GM18511 (cell line): ENCODE results near the gene ARHGEF17.
"Not testable (repeated sequence)": the region's sequence is repeated elsewhere in the genome, so short reads cannot be mapped to it uniquely, and the experiment has no call there.

Experiments
- ATAC-seq: cut with Tn5 transposase; IDR thresholded peaks from one replicate; pipeline ENCODE4 v1.9.1; 2021; ENCODE audit warnings: mild to moderate bottlenecking, moderate library complexity; ENCODE audit not compliant: unreplicated experiment

Gene ARHGEF17, protein sequence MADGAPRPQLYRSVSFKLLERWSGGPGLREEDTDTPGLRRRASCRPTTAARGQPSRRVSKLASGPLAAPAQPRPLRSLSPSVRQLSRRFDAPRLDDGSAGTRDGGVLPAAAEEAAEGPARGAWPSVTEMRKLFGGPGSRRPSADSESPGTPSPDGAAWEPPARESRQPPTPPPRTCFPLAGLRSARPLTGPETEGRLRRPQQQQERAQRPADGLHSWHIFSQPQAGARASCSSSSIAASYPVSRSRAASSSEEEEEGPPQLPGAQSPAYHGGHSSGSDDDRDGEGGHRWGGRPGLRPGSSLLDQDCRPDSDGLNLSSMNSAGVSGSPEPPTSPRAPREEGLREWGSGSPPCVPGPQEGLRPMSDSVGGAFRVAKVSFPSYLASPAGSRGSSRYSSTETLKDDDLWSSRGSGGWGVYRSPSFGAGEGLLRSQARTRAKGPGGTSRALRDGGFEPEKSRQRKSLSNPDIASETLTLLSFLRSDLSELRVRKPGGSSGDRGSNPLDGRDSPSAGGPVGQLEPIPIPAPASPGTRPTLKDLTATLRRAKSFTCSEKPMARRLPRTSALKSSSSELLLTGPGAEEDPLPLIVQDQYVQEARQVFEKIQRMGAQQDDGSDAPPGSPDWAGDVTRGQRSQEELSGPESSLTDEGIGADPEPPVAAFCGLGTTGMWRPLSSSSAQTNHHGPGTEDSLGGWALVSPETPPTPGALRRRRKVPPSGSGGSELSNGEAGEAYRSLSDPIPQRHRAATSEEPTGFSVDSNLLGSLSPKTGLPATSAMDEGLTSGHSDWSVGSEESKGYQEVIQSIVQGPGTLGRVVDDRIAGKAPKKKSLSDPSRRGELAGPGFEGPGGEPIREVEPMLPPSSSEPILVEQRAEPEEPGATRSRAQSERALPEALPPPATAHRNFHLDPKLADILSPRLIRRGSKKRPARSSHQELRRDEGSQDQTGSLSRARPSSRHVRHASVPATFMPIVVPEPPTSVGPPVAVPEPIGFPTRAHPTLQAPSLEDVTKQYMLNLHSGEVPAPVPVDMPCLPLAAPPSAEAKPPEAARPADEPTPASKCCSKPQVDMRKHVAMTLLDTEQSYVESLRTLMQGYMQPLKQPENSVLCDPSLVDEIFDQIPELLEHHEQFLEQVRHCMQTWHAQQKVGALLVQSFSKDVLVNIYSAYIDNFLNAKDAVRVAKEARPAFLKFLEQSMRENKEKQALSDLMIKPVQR (N-terminal part only)

DNA sequence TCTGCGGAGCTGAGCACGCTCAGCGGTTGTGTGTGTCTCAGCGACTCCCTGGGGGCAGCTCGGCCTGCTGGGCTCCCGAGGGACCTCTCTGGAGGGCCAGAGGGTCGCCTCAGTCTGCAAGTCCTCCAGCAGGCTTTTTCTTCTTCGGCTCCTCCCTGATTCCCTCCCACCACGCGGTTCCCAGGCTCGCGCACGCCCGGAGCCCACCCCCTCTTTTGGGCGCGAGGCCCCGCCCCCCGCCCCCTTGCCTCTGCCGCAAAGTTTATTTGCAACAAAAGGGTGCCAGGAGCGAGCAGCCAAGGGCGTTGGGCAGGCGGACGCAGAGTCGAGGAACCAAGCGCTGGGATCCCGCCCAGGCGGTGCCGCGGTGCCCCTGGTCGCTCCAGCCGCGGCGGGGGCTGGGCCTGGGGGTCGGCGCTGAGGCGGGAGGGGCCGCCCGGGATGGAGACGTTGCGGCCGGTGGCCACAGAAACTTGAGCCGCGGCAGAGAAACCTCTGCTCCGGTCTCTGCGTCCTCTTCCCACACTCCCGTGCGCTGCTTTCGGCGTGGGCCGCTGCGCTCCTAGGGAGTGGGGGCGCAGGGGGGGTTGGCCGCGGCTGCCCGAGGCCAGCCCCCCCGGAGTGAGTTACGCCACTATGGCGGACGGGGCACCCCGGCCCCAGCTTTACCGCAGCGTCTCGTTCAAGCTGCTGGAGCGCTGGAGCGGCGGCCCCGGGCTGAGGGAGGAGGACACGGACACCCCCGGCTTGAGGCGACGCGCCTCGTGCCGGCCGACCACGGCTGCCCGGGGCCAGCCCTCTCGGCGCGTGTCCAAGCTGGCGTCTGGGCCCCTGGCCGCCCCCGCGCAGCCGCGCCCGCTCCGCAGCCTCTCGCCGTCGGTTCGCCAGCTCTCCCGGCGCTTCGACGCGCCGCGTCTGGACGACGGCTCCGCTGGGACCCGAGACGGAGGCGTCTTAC is at the start of gene ARHGEF17:
Gene ARHGEF17, plus strand, starts transcription at position 274 of the 958 bp plus-strand sequence. Its CDS starts 363 bp downstream, at position 637.
- peak; percentile 35 for ATAC-seq

DNA sequence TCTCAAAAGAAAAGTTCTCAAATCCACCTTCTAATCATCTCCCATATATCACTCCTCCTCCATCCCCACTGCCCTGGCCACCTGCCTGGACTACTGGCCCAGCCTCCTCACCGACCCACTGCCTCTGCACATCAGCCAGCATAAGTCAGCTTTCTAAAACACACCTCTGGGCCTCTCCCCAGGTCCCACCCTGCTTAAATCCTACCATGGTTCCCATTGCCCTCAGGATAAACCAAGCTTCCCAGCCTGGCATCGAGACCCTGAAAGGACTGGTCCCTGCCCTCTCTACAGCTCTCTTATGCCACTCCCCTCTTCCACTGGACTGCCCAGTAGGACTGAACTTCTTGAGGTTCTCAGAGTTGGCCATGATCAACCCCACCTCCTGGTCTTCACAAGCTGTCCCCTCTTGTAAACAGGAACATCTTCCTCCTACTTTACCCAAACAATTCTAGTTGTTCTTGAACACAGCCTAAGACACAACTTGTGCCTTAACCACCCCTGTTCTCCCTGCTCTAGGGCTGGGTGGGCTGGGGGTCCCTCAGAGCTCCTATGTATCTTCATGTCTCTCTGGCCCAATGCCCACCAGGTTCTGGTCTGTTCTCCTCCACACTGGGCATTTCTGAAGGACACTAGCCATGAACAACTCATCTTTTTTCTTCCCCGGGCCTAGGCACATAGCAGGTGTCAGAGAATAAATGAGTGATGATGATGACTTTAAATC is 48.5 kb upstream of the ARHGEF17 start:
- ATAC-seq = no peak

DNA sequence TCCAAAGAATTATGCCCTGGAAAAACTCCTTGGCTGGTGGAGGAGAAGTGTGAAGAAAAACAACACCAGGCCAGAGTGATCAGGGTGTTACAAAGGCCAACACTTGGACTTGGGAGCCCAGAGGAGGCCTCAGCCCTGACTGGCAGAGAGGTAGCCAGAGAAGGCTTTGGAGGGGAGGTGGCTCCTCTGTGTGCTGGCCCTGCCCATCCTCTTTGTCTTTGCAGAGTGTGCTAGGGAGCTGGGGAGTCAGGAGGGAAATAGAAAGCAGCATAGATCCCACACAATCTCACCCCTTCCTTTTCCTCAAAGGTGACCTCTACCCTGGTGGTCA is 48.0 kb upstream of the ARHGEF17 start:
- ATAC-seq = no peak

DNA sequence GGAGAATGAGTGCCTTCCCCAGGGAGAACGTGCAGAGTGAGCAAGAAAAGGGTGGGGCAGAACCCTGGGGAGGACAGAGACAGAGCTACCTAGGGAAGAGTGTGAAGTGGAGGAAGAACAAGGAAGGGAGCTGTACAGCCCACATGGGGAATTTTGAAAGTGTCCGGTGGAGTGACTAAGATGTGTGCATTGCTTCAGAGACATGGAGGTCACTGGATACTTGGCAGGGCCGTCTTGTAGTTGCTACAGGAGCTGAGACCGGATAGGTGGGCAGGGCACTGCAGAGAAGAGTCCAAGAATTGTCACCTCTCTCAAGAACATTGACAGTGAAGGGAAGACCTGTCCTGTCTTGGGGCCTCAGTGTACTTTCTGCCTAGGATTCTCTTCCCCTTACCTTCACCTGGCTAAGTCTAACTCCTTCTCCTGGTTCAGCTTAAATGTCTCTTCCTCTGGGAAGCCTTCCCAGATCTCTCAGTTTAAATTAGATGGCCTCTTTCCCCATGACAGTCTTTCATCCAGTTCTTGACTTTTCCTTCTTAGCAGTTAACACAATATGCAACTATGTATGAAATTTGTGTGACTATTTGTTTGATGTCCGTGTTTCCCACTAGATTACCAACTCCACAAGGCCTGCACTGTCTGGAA is 45.1 kb upstream of the ARHGEF17 start:
- no peak for ATAC-seq

DNA sequence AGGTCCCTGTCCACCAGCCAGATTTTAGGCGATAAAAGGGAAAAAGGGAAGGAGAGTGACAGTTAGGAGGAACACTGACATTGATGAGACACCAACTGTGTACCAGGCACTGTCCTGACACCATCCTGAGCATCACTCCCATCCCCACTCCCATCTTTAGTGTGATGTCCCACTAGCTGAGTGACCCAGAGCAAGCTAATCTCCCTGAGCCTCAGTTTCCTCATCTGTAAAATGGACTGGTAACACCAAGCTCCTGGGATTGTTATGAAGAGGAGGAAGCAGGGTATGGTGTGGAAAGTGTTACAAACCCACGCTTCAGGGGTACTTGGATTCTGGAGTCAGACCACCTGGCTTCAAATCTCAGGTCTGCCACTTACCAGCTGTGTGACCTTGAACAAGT is 44.4 kb upstream of the ARHGEF17 start:
- ATAC-seq = no peak

DNA sequence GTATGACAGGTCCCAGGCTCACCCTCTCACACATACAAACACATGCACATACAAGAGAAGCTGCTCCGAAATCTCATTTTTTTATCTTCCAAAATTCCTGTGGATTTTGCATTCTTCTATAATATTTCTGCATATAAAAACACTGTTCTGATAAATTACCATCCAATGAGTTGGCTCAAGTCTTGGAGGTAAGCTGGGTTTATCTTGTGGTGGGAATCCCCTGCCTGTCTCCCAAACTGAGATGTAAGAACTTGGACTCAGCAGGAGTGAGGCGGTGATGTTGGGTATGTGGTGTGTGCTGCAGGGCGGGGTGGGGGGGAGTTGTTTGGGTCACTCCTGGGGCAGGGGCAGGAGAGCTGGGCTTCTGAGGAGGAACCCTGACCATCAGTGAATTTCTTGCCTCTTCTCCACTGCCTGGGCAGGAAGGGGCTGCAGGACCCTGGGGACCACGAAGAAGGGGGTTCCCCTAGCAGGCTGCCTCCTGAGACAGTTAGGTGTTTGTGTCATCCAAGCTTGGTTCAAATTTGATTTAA is 42.7 kb upstream of the ARHGEF17 start:
- ATAC-seq = no peak

DNA sequence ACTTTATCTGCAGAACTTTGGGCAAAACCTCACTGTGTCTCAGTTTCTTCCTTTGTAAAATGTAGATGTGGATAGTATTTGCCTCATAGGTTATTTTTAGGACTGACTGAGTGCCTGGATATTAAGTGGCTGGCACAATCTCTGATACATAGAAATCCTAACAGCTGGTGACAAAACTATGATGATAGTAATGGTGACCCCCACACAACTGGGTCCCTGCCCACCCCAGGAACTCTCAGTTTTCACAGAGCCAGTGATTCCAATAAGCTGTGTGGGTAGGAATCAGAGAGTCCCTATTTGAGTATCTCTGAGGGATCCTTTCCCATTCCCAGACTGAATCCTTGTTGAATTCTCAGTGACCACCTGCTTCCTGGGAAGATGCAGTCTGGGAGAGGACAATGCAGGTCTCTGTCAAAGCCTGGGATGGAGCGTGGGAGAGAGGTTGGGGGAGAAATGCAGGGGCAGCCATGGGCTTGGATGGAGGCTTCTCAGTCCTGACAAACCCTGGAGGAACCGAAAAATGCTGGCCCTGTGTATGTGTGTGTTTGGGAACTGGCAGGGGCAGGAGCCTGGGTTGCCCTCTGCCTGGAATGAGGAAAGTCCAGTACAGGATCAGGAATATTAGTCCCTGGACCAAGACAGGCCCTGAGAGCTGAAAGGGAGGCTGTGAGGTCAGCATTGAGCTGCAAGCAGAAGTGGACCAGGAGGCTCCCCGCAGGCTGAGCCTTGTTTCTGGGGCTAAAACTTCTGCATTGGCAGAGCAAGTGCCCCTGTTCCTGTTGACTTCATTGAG is 42.0 kb upstream of the ARHGEF17 start:
- ATAC-seq = no peak

DNA sequence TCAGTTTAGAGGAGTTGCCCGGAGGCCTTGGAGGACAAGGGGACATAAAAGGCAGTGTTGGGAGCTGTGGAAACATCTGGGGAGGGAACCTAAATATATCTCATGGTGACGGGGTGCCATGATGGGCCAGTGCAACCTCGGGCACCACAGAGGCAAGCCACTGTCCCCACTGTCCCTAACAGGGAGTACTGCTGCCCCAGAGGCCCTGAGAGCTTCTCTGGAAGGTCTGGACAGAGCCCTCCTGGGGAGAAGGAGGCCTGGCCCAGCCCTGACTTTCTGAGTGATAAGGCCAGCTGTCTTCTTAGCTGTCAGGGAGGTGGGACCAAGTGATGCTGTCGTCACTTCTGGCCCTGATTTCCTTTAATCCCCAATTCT is 41.4 kb upstream of the ARHGEF17 start:
- no peak for ATAC-seq

DNA sequence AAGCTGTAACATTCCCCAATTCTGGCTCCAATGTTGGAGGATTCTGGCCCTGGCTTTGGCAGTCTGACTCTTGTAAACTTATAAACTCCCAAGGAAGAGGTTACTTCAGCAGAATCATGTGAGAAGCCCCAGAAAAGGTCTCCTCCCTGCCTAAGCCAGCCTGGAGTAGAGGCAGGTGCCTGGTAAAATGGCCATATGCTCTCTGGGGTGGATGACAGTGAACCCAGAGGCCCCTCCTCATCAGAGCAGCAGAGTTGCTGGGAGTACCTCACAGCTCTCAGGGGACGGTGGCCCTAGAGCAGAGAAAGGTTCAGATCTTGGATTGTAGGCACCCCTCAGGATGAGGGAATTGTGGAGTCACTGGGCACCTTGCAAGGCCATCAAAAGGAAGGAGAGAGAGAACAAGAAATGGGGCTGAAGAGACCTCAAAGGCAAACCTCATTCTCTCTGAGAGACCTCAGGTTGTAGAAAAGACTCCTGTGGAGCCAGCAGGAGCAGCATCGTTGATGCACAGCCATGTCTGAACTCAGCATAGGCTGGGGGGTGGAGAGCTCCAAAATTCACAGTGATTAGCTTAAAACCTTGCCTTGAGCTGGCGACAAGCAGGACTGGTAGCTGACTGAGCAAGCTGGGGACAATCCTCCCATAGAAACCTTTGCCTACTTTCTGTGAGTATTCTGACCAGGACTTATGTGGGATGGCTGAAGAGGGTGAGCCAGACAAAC is 40.8 kb upstream of the ARHGEF17 start:
- no peak for ATAC-seq

DNA sequence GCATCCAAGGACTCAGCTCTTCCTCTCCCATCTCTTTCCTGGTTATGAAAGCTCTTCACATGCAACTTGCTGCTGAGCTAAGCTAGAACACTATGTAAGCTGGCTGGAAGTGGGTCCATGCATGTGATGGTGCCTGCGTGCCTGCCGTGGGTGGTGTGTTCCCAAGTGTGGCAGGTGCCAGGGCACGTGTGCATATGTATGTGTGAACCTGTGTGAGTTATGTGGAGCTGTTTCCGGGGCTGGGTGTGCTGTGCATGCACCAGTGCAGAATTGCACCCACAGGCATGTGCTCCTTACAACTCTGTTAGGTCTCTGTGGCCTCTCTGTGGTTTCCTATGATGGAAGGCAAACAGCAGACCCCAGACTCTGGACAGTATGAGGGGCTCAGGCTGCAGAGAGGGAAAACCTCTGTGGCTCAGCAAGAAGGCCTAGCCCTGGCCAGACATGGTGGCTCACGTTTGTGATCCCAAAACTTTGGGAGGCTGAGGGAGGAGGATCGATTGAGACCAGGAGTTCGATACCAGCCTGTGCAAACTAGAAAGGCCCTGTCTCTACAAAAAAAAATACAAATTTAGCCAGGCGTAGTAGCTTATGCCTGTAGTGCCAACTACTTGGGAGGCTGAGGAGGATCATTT is 40.1 kb upstream of the ARHGEF17 start:
- ATAC-seq = no peak

DNA sequence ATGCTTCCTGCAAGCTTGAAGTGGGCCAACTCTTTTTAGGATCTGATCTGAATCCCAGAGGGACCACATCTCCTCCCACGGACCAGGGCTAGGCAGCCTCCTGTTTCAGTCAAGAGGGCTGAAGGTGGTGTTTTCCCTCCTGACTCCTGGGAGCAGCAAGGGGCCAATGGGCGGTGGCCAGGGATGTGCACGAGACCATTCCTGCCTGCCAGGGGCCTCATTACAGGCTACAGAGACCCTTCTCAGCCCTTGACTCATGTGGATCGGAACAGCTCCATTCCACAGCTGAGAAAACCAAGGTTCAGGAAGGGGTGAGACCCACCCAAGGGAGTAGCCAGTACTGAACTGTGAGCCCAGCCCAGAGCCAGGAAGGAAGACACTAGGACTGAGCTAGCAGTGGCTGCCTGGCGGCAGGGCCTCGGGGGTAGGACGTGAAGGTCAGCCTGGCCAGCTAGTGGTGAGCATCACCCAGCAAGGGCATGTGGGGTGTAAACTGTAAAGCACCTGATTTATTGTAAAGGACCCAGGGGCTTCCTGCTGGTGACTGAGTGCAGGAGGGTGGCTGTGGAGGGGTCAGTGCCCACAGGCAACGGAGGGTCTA is 39.3 kb upstream of the ARHGEF17 start:
- ATAC-seq = no peak

DNA sequence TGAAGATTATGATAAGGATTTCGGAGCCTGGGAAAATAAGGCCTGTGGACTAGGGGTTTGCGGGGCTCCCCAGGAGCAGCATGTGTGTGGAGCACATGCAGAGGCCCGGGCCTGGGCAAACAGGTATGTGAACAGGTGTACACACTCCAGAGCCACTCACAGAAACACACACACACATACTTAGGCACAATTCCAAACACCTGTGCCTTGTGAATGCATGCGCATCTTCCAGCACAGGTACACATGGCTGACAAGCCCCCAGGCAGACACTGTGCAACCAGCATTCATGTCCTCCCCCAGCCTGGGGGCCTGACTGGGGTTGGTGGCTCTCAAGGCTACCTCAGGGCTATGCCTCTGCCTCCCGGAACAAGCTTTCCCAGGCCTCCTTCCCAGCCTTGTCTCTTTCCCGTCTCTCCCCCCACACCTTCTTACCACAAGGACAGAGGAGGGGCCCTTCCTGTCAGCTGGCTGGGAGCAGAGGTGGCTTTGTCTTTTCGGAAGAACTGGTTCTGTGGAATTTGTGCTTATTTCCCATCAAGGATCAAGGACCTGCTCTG is 38.5 kb upstream of the ARHGEF17 start:
- ATAC-seq = no peak

DNA sequence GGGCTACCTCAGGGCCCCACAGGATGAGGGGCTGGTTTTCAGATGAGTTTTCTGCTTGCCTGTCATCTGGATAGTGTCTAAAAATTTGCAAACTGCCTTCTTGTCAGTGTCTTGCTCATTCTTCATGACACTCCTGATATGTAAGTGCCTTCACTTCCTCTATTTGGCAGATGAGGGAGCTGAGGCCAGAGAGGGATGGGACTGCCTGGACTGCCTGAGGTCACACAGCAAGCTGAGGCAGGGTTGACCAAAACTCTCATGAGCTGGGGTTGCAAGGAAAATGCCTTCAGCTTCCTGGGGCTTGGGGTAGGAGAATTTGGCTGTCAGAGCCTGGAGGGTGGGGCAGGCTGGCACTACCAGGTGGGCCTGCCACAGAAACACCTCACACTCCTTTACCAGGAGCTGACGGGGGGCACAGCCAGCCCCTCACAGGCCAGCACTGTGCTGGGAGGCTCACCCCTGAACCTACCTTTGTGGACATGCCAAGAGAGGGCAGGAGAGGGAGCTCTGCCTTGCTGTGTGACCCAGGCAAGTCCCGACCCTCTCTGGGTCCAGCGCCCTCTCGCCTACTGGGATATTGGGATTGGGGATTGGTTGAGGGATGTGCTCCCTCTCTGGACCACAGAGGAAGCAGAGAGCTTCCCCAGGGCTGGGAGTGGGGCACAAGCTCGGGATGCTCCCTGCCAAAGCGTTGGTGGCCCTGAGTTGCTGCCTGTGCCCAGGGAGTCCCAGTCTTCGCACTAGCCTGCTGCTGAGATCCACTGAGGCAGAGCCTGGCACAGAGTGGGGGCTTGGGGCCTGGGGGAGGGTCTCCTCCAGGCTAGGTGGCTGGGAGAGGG is 37.8 kb upstream of the ARHGEF17 start:
- no peak for ATAC-seq

DNA sequence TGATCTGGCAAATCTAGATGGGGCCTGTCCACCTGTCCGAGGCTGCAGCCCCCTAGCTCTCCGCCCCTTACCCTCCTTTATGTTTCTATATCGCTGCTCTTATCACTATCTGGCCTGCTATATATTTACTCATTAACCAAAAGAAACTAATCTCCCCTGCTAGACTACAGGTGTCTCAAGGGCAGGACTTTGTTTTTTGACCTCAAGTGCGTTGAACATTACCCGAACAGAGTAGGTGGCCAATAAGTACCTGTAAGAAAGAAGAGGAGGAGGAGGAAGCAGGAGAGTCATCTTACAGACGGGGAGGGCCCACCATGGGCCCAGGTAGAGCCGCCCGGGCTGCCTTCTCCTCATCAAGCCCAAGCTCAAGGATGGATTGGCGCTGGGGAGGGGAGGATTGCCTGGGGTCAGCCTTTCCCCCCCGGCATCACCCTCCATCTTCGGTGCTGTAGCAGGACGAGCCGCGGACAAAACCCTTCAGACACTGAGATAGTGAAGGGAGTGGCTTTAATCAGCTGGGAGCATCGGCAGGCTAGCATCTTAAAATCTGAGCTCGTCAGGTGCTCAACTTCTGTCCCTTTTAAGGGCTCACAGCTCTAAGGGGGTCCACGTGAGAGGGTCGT is 37.1 kb upstream of the ARHGEF17 start:
- ATAC-seq = no peak

DNA sequence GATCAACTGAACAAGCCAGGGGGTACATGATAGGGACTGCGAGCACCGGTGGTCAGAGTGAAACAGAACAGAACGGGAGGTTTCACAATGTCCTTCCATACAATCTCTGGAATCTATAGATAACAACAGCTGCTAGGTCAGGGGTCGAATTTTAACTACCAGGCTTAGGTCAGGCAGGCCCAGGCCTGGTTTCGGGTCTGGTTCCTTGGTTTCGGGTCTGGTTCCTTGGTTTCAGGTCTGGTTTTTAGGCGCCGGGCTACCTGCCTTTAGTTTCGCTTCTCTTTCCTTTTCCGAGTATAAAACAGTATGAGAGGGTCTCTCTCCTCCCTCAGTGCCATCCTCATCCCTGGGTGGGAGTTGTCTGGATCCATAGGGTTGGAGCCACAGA is 36.6 kb upstream of the ARHGEF17 start:
- ATAC-seq = not testable (repeated sequence)
